ENCODE measurements around the gene LPAR1.

Gene LPAR1, protein sequence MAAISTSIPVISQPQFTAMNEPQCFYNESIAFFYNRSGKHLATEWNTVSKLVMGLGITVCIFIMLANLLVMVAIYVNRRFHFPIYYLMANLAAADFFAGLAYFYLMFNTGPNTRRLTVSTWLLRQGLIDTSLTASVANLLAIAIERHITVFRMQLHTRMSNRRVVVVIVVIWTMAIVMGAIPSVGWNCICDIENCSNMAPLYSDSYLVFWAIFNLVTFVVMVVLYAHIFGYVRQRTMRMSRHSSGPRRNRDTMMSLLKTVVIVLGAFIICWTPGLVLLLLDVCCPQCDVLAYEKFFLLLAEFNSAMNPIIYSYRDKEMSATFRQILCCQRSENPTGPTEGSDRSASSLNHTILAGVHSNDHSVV

DNA sequence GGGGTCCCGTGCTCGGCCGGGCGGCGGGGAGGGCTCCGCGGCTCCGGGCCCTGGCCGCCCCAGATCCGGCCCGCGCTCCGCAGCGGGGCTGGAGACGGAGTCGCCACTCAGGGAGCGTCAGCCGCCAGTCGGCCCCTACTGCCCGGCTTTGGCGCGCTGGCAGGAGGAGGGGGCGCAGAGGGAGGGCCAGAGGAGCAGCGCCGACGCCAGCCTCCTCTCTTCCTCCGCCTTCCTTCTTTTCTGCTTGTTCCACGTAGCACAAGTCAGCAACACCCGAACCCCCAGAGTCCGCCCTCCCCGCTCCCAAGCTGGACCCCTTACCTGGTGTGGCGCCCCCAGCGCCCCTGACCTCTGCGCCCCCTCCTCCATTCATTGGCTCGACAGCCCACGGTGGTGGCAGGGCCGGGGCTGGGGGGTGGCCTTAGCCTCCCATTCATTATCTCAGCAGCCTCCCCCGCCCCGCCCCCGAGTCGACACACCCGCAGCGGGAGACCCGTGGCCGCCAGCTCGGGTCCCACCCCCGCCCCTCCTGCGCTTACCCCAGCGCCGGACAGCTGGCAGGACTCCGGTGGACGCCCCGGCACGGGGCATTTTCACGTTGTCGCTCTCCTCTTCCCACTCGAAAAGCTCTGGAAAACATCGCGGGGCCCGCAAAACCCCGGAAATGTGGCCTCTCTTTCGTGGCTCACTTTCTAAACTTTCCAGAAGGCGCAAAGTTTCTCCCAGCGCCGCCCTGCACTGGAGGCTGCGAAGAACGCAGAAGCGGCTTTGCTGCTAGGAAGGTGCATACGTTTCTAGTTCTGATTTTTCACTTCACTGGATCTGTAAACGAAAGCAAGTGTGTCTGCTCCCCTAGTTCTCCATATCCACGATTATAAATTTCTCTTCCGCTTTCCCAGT lies at the start of gene LPAR1:
Gene LPAR1 (minus strand): TSS at position 140 of the 900 bp plus-strand sequence. CDS start 66,353 bp downstream, outside the sequence.
- Mint-ChIP-seq H3K4me3 (peak within 1 kb of the TSS; percentile 34), H3K4me1 (peaks cover 12% of the 10 kb centered on the region), H3K9me3 (no peaks in the 10 kb centered on the region), H3K27me3 (peaks cover 48% of the 10 kb centered on the region), H3K36me3 (ENCODE audit: insufficient read depth) (peaks cover 3% of the 10 kb centered on the region), H3K27ac (ENCODE audit: low read depth) (no peak within 1 kb of the TSS)
- ATAC-seq (replicated peaks; ENCODE audit: extremely low read depth, poor library complexity, severe bottlenecking): no peak
- DNase-seq (ENCODE audit: low spot score in 2 of 2): no peak

DNA sequence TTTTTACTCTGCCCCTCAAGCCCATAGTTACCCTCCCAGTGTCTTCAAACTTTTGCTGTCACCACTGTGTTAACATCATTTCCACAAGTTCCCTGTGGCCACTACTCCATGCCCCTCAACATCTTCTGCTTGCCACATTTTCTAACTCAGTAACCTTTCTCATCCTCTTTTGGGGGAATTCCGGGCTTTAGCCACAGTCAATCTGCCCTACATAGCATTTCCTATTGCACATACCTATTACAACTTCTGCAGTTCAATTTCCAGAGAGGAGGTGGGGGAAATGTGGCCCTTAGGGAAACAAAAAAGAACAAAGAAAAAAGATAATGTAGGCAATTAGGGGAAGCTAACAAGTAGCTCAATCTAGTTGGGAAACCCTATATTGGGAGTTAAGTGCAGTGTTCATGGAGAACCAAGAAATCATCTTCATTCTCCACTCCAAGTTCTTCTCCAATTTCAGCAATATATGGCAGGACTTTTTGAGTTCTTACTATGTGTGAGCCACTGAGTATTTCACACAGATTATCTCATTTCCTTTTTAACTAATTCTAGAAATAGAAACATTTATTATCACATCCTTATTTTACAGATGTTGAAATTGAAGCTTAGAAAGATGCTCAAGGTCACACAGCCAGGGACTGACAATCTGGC lies 40.2 kb upstream of the LPAR1 start:
- H3K27me3 Mint-ChIP-seq: no peaks in the 10 kb centered on the region
- DNase-seq (ENCODE audit: low spot score in 2 of 2) (no peak), ATAC-seq (replicated peaks; ENCODE audit: extremely low read depth, poor library complexity, severe bottlenecking) (no peak)
- no peak overlapping the region for H3K4me3 Mint-ChIP-seq
- no peaks in the 10 kb centered on the region for H3K9me3 Mint-ChIP-seq
- H3K36me3 Mint-ChIP-seq (ENCODE audit: insufficient read depth): no peaks in the 10 kb centered on the region
- no peak overlapping the region for H3K27ac Mint-ChIP-seq (ENCODE audit: low read depth)
- H3K4me1 Mint-ChIP-seq: no peaks in the 10 kb centered on the region

DNA sequence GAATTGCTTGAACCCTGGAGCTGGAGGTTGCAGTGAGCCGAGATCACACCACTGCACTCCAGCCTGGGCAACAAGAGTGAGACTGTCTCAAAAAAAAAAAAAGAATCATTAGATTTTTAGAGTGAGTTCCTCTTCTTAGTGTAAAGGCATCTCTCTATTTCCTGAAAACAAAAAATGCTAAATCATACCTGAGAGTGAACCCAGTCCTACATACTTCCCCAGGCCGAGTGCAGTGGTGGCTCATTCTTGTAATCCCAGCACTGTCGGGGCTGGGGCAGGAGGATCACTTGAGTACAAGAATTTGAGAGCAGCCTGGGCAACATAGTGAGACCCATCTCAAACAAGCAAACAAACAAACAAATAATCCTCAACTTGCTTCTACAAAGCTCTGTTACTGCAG lies 38.2 kb upstream of the LPAR1 start:
- no peaks in the 10 kb centered on the region for H3K36me3 Mint-ChIP-seq (ENCODE audit: insufficient read depth)
- H3K9me3 Mint-ChIP-seq: no peaks in the 10 kb centered on the region
- no peaks in the 10 kb centered on the region for H3K4me1 Mint-ChIP-seq
- no peak overlapping the region for H3K4me3 Mint-ChIP-seq
- ATAC-seq (replicated peaks; ENCODE audit: extremely low read depth, poor library complexity, severe bottlenecking) (no peak), DNase-seq (ENCODE audit: low spot score in 2 of 2) (no peak)
- no peaks in the 10 kb centered on the region for H3K27me3 Mint-ChIP-seq
- no peak overlapping the region for H3K27ac Mint-ChIP-seq (ENCODE audit: low read depth)

DNA sequence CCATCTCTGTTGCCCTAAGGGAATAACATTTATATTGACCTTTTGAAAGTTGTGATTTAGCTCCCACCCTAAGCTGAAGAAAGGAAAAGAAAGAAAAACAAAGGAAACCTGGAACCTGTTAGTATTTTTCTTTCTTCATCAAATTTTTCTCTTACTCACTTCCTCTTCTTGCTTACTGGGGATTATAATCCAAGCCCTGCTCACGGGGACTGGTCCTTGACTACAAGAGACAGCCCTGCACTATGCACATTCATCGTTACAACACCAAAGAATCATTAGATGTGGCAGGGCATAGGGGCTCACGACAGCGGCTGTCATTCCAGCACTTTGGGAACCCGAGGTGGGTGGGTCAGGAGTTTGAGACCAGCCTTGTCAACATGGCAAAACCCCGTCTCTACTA lies 37.8 kb upstream of the LPAR1 start:
- Mint-ChIP-seq H3K4me3 (no peak overlapping the region), H3K4me1 (no peaks in the 10 kb centered on the region), H3K36me3 (ENCODE audit: insufficient read depth) (no peaks in the 10 kb centered on the region), H3K27ac (ENCODE audit: low read depth) (no peak overlapping the region), H3K9me3 (no peaks in the 10 kb centered on the region), H3K27me3 (no peaks in the 10 kb centered on the region)
- ATAC-seq (replicated peaks; ENCODE audit: extremely low read depth, poor library complexity, severe bottlenecking) (no peak), DNase-seq (ENCODE audit: low spot score in 2 of 2) (no peak)

DNA sequence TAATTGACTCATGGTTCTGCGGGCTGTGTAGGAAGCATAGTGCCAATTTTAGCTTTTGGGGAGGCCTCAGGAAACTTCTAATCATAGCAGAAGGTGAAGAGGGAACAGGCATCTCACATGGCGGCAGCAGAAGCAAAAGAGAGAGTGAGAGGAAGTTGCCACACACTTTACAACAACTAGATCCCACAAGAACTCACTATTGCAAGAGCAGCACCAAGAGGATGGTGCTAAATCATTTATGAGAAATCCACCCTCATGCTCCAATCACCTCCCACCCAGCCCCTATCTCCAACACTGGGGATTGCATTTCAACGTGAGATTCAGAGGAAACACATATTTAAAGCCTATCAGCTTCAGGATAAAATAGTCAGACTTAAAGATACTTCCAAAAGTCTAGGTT lies 36.1 kb upstream of the LPAR1 start:
- Mint-ChIP-seq H3K9me3 (no peaks in the 10 kb centered on the region), H3K27me3 (no peaks in the 10 kb centered on the region), H3K36me3 (ENCODE audit: insufficient read depth) (no peaks in the 10 kb centered on the region), H3K4me3 (no peak overlapping the region), H3K4me1 (no peaks in the 10 kb centered on the region), H3K27ac (ENCODE audit: low read depth) (no peak overlapping the region)
- DNase-seq (ENCODE audit: low spot score in 2 of 2): no peak
- ATAC-seq (replicated peaks; ENCODE audit: extremely low read depth, poor library complexity, severe bottlenecking): no peak

DNA sequence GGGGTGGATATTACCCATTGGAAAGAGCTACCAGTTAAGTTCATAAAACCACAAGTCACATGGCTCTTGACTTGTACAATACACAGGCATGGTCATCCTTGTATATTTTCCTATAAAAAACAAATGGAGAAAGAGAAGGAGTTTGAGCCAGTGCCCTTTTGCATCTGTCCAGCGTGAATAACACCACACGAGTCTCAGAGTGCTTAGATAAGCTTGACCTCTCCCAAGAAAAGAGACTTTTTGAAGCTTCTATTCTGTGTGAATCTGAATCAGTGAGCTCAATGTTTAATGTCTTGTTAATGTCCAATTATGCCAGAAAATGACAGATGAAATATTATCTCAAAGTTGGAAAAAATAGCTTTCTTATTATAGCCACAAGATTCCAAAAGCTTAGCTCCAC lies 30.9 kb upstream of the LPAR1 start:
- ATAC-seq (replicated peaks; ENCODE audit: extremely low read depth, poor library complexity, severe bottlenecking) (no peak), DNase-seq (ENCODE audit: low spot score in 2 of 2) (no peak)
- H3K36me3 Mint-ChIP-seq (ENCODE audit: insufficient read depth): no peaks in the 10 kb centered on the region
- no peaks in the 10 kb centered on the region for H3K4me1 Mint-ChIP-seq
- H3K4me3 Mint-ChIP-seq: no peak overlapping the region
- H3K27me3 Mint-ChIP-seq: no peaks in the 10 kb centered on the region
- no peak overlapping the region for H3K27ac Mint-ChIP-seq (ENCODE audit: low read depth)
- peaks cover 5% of the 10 kb centered on the region for H3K9me3 Mint-ChIP-seq

DNA sequence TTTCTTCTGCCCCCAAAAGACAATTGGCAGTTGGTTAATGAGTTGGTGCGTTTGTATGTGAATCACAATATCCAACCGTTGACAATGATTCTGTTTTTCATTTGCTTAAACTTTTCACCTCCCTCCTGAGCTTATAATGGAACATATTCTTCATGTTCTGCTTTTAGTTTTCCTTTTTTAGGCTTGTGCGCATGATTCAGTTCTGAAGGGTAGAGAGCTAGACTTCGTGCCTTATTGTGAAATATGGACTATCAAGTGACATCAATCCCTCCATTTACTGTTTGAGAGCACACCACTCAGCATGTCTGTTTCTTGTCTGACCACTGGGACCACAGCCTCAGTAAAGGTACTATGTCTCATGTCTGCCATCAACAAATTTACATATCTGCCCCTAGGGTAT lies 30.5 kb upstream of the LPAR1 start:
- no peaks in the 10 kb centered on the region for H3K36me3 Mint-ChIP-seq (ENCODE audit: insufficient read depth)
- no peaks in the 10 kb centered on the region for H3K27me3 Mint-ChIP-seq
- DNase-seq (ENCODE audit: low spot score in 2 of 2) (no peak), ATAC-seq (replicated peaks; ENCODE audit: extremely low read depth, poor library complexity, severe bottlenecking) (no peak)
- no peak overlapping the region for H3K4me3 Mint-ChIP-seq
- H3K9me3 Mint-ChIP-seq: peaks cover 5% of the 10 kb centered on the region
- H3K27ac Mint-ChIP-seq (ENCODE audit: low read depth): no peak overlapping the region
- no peaks in the 10 kb centered on the region for H3K4me1 Mint-ChIP-seq

DNA sequence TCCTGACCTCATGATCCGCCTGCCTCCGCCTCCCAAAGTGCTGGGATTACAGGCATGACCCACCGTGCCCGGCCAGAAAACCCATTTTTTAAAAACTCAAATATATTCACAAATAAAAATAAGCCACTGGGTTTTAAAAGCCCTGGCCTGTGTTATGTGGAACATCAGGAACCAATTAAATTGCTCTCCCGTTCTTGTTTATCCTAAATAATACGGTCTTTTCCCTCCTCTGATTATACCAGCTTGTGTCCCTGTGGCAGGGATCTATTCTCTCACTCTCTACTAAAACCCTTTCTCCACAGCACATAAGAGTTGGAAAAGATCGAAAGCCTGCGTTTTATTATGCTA lies 30.1 kb upstream of the LPAR1 start:
- Mint-ChIP-seq H3K4me1 (no peaks in the 10 kb centered on the region), H3K36me3 (ENCODE audit: insufficient read depth) (no peaks in the 10 kb centered on the region), H3K27ac (ENCODE audit: low read depth) (no peak overlapping the region), H3K4me3 (no peak overlapping the region), H3K9me3 (peaks cover 7% of the 10 kb centered on the region), H3K27me3 (no peaks in the 10 kb centered on the region)
- no peak for ATAC-seq (replicated peaks; ENCODE audit: extremely low read depth, poor library complexity, severe bottlenecking)
- no peak for DNase-seq (ENCODE audit: low spot score in 2 of 2)

DNA sequence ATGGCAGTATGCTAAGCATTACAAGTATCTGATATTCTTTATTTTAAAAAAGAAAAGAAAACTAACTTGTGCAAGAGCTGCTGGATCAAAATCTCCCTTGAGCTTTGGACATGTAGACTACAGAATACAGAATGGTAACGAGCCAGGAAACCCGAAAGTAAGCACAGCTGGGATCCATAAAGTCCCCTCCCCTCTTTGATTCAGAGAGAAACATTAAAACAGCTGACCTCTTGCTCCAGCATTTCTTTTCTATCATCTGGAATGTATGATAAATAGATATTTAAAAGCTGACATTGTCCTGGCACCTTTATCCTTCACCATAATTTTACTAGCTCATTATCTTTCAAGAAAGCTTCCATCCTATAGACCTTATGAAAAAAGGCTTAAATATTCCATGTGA lies 28.2 kb upstream of the LPAR1 start:
- no peak overlapping the region for H3K27ac Mint-ChIP-seq (ENCODE audit: low read depth)
- H3K36me3 Mint-ChIP-seq (ENCODE audit: insufficient read depth): no peaks in the 10 kb centered on the region
- DNase-seq (ENCODE audit: low spot score in 2 of 2): no peak
- no peak overlapping the region for H3K4me3 Mint-ChIP-seq
- no peak for ATAC-seq (replicated peaks; ENCODE audit: extremely low read depth, poor library complexity, severe bottlenecking)
- no peaks in the 10 kb centered on the region for H3K4me1 Mint-ChIP-seq
- H3K27me3 Mint-ChIP-seq: no peaks in the 10 kb centered on the region
- peaks cover 10% of the 10 kb centered on the region for H3K9me3 Mint-ChIP-seq

DNA sequence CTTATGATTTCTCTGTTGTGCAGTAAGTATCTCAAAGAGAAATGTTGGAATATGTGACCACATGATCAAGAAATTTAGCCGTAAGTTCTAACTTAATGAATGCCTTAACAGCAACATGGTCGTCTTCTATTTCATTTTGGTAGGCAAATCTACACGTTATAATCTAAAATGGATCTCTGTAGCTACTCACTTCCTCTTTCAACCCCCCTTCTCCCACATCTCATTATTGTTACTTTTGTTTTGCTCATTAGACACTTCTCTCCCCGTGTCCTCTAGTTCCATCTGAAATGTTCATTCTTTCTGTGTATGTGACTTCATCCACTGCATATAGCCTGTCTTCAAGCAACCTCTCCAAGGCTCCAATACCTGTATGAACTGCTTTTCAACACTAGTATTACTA lies 27.1 kb upstream of the LPAR1 start:
- no peak overlapping the region for H3K4me3 Mint-ChIP-seq
- DNase-seq (ENCODE audit: low spot score in 2 of 2): no peak
- no peaks in the 10 kb centered on the region for H3K4me1 Mint-ChIP-seq
- H3K9me3 Mint-ChIP-seq: peaks cover 13% of the 10 kb centered on the region
- H3K27ac Mint-ChIP-seq (ENCODE audit: low read depth): no peak overlapping the region
- no peak for ATAC-seq (replicated peaks; ENCODE audit: extremely low read depth, poor library complexity, severe bottlenecking)
- no peaks in the 10 kb centered on the region for H3K27me3 Mint-ChIP-seq
- no peaks in the 10 kb centered on the region for H3K36me3 Mint-ChIP-seq (ENCODE audit: insufficient read depth)

DNA sequence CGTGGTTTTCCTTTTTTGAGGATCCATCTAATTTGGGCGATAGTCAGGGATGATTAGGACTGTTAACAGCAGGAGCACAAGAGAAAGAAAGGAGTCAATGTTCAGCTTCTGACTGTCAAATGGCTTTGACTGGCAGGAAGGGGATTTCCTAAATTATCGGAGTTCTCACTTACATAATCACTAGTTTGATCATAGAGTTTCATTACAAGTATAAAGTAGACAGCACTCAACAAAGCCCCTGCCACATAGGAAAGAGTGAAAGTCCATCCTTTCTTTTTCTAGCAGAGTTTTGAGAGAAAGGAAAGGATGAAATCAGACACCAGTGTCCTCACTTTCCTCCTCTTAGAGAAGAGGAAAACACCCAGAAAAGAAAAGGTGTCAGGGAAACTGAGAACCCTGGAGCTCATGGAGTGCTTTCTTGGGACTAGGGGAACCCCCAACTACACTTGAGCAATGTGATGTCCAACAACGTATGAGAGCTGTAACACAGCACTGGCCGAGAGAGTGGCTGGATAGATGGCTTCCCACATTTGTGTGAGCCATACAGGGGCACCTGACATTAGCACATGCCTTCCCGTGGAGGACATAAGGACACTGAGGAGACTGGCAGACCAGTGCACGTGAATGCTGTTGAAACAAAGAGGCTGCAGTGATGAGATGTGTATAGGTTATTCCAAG lies 26.0 kb upstream of the LPAR1 start:
- H3K27me3 Mint-ChIP-seq: no peaks in the 10 kb centered on the region
- DNase-seq (ENCODE audit: low spot score in 2 of 2) (no peak), ATAC-seq (replicated peaks; ENCODE audit: extremely low read depth, poor library complexity, severe bottlenecking) (no peak)
- no peaks in the 10 kb centered on the region for H3K4me1 Mint-ChIP-seq
- no peak overlapping the region for H3K4me3 Mint-ChIP-seq
- H3K27ac Mint-ChIP-seq (ENCODE audit: low read depth): no peak overlapping the region
- H3K9me3 Mint-ChIP-seq: peaks cover 21% of the 10 kb centered on the region
- no peaks in the 10 kb centered on the region for H3K36me3 Mint-ChIP-seq (ENCODE audit: insufficient read depth)

DNA sequence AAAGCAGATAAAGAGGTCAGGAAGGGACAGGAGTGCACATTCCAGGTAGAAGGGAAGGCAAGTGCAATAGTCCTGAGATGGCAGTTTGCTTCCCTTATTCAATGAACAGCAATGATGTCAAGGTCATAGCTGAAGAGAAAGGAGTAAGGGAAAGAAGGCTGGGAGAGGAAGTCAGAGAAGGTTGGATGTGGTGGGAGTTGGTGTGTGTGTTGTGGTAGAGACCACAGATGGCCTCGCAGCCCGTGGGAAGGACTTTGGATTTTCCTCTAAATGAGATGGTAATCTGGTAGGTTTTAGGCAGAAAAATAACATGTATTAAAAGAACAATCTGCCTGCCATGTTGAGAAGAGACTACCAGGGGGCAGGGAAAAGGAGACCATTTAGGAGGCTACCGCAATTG lies 25.1 kb upstream of the LPAR1 start:
- no peak overlapping the region for H3K27ac Mint-ChIP-seq (ENCODE audit: low read depth)
- ATAC-seq (replicated peaks; ENCODE audit: extremely low read depth, poor library complexity, severe bottlenecking): no peak
- H3K4me3 Mint-ChIP-seq: no peak overlapping the region

More for the DNA sequence above, 25.1 kb upstream of the LPAR1 start:
- Mint-ChIP-seq H3K27me3 (no peaks in the 10 kb centered on the region), H3K36me3 (ENCODE audit: insufficient read depth) (no peaks in the 10 kb centered on the region), H3K9me3 (peaks cover 21% of the 10 kb centered on the region), H3K4me1 (no peaks in the 10 kb centered on the region)
- no peak for DNase-seq (ENCODE audit: low spot score in 2 of 2)

Data from central memory CD8-positive, alpha-beta T cell (primary cell).